ENCODE results near the gene DNAJC1.

The DNAJC1 gene

GRCh38 chr10:21904930-21905329, 98.6 kb downstream of the DNAJC1 start:
- no peak for DNase-seq (ENCODE audit: low read depth, low spot score)
- in situ Hi-C loops (cut with HindIII; ENCODE audit: low sequenced_read_pairs) = no loop called here
- no peak overlapping the region for H3K4me3 ChIP-seq (ENCODE audit: low read depth, low read length)
- TF ChIP-seq, protein P1, sequence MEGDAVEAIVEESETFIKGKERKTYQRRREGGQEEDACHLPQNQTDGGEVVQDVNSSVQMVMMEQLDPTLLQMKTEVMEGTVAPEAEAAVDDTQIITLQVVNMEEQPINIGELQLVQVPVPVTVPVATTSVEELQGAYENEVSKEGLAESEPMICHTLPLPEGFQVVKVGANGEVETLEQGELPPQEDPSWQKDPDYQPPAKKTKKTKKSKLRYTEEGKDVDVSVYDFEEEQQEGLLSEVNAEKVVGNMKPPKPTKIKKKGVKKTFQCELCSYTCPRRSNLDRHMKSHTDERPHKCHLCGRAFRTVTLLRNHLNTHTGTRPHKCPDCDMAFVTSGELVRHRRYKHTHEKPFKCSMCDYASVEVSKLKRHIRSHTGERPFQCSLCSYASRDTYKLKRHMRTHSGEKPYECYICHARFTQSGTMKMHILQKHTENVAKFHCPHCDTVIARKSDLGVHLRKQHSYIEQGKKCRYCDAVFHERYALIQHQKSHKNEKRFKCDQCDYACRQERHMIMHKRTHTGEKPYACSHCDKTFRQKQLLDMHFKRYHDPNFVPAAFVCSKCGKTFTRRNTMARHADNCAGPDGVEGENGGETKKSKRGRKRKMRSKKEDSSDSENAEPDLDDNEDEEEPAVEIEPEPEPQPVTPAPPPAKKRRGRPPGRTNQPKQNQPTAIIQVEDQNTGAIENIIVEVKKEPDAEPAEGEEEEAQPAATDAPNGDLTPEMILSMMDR (IDR thresholded peaks at IDR 0.05; ENCODE audit: low read depth, low read length) = no peak

DNA sequence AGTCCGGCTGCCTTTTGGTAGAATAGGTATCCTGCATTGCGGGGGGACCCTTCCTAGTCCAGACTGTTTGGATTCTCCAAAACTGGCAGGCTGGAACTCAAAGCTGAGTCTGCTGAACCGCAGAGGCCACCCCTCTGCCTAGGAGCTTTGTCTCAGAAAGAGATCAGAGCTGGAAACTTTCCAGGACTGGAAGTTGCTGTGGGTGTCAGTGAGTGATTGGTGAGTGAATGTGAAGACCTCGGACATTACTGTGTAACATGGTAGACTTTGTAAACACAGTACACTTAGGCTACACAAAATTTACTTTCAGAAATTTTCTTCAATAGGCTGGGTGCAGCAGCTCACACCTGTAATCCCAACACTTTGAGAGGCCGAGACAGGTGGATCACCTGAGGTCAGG, 103.8 kb downstream of the DNAJC1 start:
- no peak for DNase-seq (ENCODE audit: low read depth, low spot score)
- TF ChIP-seq, protein P1 (IDR thresholded peaks at IDR 0.05; ENCODE audit: low read depth, low read length) = no peak
- in situ Hi-C loops (cut with HindIII; ENCODE audit: low sequenced_read_pairs) = no loop called here

GRCh38 chr10:21895932-21896331, 107.6 kb downstream of the DNAJC1 start:
- DNase-seq (ENCODE audit: low read depth, low spot score) = no peak
- TF ChIP-seq, protein P1 (IDR thresholded peaks at IDR 0.05; ENCODE audit: low read depth, low read length) = no peak
- H3K4me3 ChIP-seq (ENCODE audit: low read depth, low read length) = no peak overlapping the region
- in situ Hi-C loops (cut with HindIII; ENCODE audit: low sequenced_read_pairs) = no loop called here

More for the DNA sequence above, 103.8 kb downstream of the DNAJC1 start:
- no peak overlapping the region for H3K4me3 ChIP-seq (ENCODE audit: low read depth, low read length)

- in situ Hi-C loops (cut with HindIII; ENCODE audit: low sequenced_read_pairs) = no loop called here
- no peak for DNase-seq (ENCODE audit: low read depth, low spot score)
- TF ChIP-seq, protein P1 (IDR thresholded peaks at IDR 0.05; ENCODE audit: low read depth, low read length) = no peak
- H3K4me3 ChIP-seq (ENCODE audit: low read depth, low read length) = no peak overlapping the region
Measured at GRCh38 chr10:21894648-21895342, 108.7 kb downstream of the DNAJC1 start.

DNA sequence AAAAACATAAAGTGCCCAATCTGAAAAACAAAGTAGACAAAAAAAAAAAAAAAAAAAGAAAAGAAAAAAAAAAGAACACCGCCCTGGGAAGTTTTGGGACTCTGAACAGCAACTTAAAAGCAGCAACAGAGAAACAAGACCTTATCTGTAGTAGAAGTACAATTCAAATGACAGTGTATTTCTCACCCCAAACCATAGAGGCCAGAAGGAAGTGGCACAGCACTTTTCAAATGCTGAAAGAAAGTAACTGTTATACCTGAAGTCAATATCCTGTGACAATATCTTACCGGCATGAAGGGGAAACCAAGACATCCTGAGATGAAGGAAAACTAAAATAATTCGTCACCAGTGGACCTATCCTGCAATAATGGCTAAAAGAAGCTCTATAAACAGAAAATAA, 112.1 kb downstream of the DNAJC1 start:
- H3K4me3 ChIP-seq (ENCODE audit: low read depth, low read length) = no peak overlapping the region

DNA sequence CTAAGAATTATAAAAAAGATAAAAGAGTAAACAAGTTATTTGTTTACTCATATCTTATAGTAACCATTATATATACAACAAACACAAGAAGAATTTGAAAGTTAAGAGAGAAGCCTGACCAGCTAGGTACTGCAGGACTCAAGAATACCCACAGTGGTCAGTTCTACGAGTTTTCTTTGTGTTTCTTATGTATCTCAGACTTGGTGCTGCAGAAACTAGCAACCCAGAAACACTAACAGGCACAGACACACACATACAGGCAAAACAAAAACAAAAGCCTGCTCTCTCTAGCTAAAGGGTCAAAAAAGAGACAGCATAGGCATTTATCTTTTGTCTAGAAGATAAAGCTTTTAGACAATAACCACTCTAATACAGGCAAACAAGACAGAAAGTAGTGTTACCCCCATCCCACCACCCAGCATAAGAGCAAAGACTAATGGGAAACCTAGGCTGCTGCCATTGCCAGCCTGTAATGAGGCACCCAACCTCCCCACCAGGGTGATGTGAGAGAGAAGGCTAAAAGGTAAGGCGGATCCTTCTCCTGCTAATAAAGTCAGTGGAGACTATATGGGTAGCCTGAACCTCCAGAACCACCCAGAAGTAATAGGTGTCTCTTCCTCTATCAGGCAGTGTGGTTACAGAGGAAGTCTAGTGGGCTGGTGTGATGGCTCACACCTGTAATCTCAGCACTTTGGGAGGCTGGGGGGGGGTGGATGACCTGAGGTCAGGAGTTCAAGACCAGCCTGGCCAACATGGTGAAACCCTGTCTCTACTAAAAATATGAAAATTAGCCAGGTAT, 113.9 kb downstream of the DNAJC1 start:
- TF ChIP-seq, protein P1 (IDR thresholded peaks at IDR 0.05; ENCODE audit: low read depth, low read length) = no peak
- DNase-seq (ENCODE audit: low read depth, low spot score) = no peak
- in situ Hi-C loops (cut with HindIII; ENCODE audit: low sequenced_read_pairs) = no loop called here
- no peak overlapping the region for H3K4me3 ChIP-seq (ENCODE audit: low read depth, low read length)

More for the DNA sequence above, 112.1 kb downstream of the DNAJC1 start:
- TF ChIP-seq, protein P1 (IDR thresholded peaks at IDR 0.05; ENCODE audit: low read depth, low read length) = no peak
- no peak for DNase-seq (ENCODE audit: low read depth, low spot score)
- in situ Hi-C loops (cut with HindIII; ENCODE audit: low sequenced_read_pairs) = no loop called here
